HL-60 (cell line): ENCODE results near the gene KIR2DL3.
"Not testable (repeated sequence)": the region's sequence is repeated elsewhere in the genome, so short reads cannot be mapped to it uniquely, and the experiment has no call there.

Source experiments
- CTCF ChIP-seq: IDR thresholded peaks from one replicate; pipeline ENCODE4 v1.5.1; 2011; ENCODE audit warnings: low read length, control low read depth, inconsistent platforms; ENCODE audit not compliant: insufficient read depth
- GABPA ChIP-seq: IDR thresholded peaks from 2 replicates; pipeline ENCODE4 v1.6.1; 2012; ENCODE audit warnings: low read depth
- POLR2AphosphoS5 ChIP-seq: IDR thresholded peaks from 2 replicates; pipeline ENCODE4 v1.6.1; 2012; ENCODE audit warnings: low read depth
- REST ChIP-seq: IDR thresholded peaks from 2 replicates; pipeline ENCODE4 v1.6.1; 2012; ENCODE audit warnings: low read depth; ENCODE audit not compliant: insufficient replicate concordance
- SPI1 ChIP-seq: IDR thresholded peaks from 2 replicates; pipeline ENCODE4 v1.6.1; 2012; ENCODE audit warnings: low read depth, mild to moderate bottlenecking, borderline replicate concordance

GRCh38 chr19:54709956-54710355 is 28.4 kb upstream of the KIR2DL3 start:
- TF ChIP-seq CTCF, POLR2AphosphoS5, REST, GABPA, SPI1: not testable (repeated sequence)
